C4-2B (cell line): ENCODE results near the gene METTL14.

ENCODE experiments used
- ZFX ChIP-seq: fragments of 450-650 bp; IDR thresholded peaks from 2 replicates; pipeline ENCODE4 v1.6.1; 2017
- TF ChIP-seq, protein P1 (sequence below): fragments of 450-650 bp; conservative IDR thresholded peaks from 2 replicates; pipeline ENCODE4 v1.5.1; 2017; ENCODE audit warnings: mild to moderate bottlenecking

- TF ChIP-seq, protein P1, sequence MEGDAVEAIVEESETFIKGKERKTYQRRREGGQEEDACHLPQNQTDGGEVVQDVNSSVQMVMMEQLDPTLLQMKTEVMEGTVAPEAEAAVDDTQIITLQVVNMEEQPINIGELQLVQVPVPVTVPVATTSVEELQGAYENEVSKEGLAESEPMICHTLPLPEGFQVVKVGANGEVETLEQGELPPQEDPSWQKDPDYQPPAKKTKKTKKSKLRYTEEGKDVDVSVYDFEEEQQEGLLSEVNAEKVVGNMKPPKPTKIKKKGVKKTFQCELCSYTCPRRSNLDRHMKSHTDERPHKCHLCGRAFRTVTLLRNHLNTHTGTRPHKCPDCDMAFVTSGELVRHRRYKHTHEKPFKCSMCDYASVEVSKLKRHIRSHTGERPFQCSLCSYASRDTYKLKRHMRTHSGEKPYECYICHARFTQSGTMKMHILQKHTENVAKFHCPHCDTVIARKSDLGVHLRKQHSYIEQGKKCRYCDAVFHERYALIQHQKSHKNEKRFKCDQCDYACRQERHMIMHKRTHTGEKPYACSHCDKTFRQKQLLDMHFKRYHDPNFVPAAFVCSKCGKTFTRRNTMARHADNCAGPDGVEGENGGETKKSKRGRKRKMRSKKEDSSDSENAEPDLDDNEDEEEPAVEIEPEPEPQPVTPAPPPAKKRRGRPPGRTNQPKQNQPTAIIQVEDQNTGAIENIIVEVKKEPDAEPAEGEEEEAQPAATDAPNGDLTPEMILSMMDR, result no peak
- TF ChIP-seq ZFX, result no peak
These were observed 75.3 kb downstream of the METTL14 start for GRCh38 chr4:118760493-118760892.
